Loucy (cell line): ENCODE data around the gene TAAR6.
"Not testable (repeated sequence)": the region's sequence is repeated elsewhere in the genome, so short reads cannot be mapped to it uniquely, and the experiment has no call there.

ENCODE experiments used
- H2AFZ ChIP-seq: fragments of 200-600 bp; sonication (generic); 2 replicates; pipeline ENCODE4 v1.6.0; 2016; ENCODE audit warnings: antibody characterized with exemption, mild to moderate bottlenecking, low read length, moderate library complexity
- H3F3A ChIP-seq: fragments of 200-600 bp; 2 replicates; pipeline ENCODE4 v1.6.0; 2016; ENCODE audit warnings: antibody characterized with exemption, low read depth, mild to moderate bottlenecking
- H3K27me3 ChIP-seq: fragments of 200-600 bp; sonication (generic); 2 replicates; pipeline ENCODE4 v1.6.1; 2014; ENCODE audit warnings: low read length, mild to moderate bottlenecking; ENCODE audit not compliant: insufficient read depth, poor library complexity, severe bottlenecking
- H3K36me3 ChIP-seq: fragments of 200-600 bp; sonication (generic); 2 replicates; pipeline ENCODE4 v1.6.1; 2016; ENCODE audit warnings: low read length; ENCODE audit not compliant: insufficient read depth
- H3K4me1 ChIP-seq: fragments of 200-600 bp; sonication (generic); 2 replicates; pipeline ENCODE4 v1.5.1; 2014; ENCODE audit warnings: low read length, mild to moderate bottlenecking; ENCODE audit not compliant: insufficient read depth, poor library complexity, severe bottlenecking
- H3K4me2 ChIP-seq: fragments of 200-600 bp; sonication (generic); 2 replicates; pipeline ENCODE4 v1.6.0; 2014; ENCODE audit warnings: antibody characterized with exemption, low read length, low read depth, mild to moderate bottlenecking; ENCODE audit not compliant: poor library complexity, severe bottlenecking
- H3K4me3 ChIP-seq: fragments of 200-600 bp; sonication (generic); 2 replicates; pipeline ENCODE4 v1.5.1; 2014; ENCODE audit warnings: low read length, mild to moderate bottlenecking, mixed read lengths; ENCODE audit not compliant: poor library complexity, severe bottlenecking
- H3K79me2 ChIP-seq: fragments of 200-600 bp; sonication (generic); 2 replicates; pipeline ENCODE4 v1.6.1; 2014; ENCODE audit warnings: low read length; ENCODE audit not compliant: insufficient read depth
- H3K9ac ChIP-seq: fragments of 200-600 bp; sonication (generic); 2 replicates; pipeline ENCODE4 v1.6.0; 2014; ENCODE audit warnings: mild to moderate bottlenecking, low read depth, low read length, moderate library complexity; ENCODE audit not compliant: poor library complexity, severe bottlenecking
- H3K9me2 ChIP-seq: fragments of 200-600 bp; sonication (generic); replicated peaks from 2 replicates; pipeline ENCODE4 v1.6.1; 2016; ENCODE audit warnings: low read depth, low read length, mixed read lengths
- H3K9me3 ChIP-seq: fragments of 200-600 bp; sonication (generic); 2 replicates; pipeline ENCODE4 v1.6.1; 2014; ENCODE audit warnings: mild to moderate bottlenecking, antibody characterized with exemption, low read length, low read depth; ENCODE audit not compliant: insufficient read depth
- H4K20me1 ChIP-seq: fragments of 200-600 bp; sonication (generic); 2 replicates; pipeline ENCODE4 v1.6.0; 2014; ENCODE audit warnings: antibody characterized with exemption, low read length, mild to moderate bottlenecking; ENCODE audit not compliant: insufficient read depth, poor library complexity, severe bottlenecking
- EZH2phosphoT487 ChIP-seq: fragments of 200-600 bp; IDR thresholded peaks from 2 replicates; pipeline ENCODE4 v1.6.1; 2018; ENCODE audit warnings: antibody characterized with exemption, mild to moderate bottlenecking, moderate library complexity, borderline replicate concordance
- TF ChIP-seq, protein P1 (sequence below): fragments of 200-600 bp; sonication (generic); conservative IDR thresholded peaks from 2 replicates; pipeline ENCODE4 v1.5.1; 2014; ENCODE audit warnings: mild to moderate bottlenecking, antibody characterized with exemption, low read length

The TAAR6 gene

DNA sequence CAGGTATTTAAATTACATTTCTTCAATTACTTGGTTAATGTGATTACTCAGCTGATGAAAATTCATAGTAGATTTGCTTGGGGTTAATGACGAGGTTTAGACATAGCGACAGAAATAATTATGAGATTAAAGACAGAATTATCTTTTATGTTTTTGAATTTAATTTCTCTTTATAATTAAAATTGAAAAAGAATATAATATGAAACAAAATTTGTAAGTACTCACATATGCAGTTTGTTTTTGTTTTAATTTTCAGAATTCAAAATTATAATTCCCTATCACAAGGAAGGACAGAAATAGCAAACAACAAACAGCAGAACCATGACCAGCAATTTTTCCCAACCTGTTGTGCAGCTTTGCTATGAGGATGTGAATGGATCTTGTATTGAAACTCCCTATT lies 17.8 kb upstream of the TAAR6 start, which contains the start of gene TAAR8:
Gene TAAR8 (plus strand): TSS at position 301 of the 400 bp plus-strand sequence. CDS start 21 bp downstream, at position 322.
- no peak within 1 kb of the TSS for H3K4me3 ChIP-seq
- H3K4me1 ChIP-seq: no peaks in the 10 kb centered on the region
- H2AFZ ChIP-seq: no peak within 1 kb of the TSS
- H3K79me2 ChIP-seq: no peaks in the 10 kb centered on the region
- H3K27me3 ChIP-seq: no peaks in the 10 kb centered on the region
- H3F3A ChIP-seq: no peaks in the 10 kb centered on the region
- TF ChIP-seq, protein P1, sequence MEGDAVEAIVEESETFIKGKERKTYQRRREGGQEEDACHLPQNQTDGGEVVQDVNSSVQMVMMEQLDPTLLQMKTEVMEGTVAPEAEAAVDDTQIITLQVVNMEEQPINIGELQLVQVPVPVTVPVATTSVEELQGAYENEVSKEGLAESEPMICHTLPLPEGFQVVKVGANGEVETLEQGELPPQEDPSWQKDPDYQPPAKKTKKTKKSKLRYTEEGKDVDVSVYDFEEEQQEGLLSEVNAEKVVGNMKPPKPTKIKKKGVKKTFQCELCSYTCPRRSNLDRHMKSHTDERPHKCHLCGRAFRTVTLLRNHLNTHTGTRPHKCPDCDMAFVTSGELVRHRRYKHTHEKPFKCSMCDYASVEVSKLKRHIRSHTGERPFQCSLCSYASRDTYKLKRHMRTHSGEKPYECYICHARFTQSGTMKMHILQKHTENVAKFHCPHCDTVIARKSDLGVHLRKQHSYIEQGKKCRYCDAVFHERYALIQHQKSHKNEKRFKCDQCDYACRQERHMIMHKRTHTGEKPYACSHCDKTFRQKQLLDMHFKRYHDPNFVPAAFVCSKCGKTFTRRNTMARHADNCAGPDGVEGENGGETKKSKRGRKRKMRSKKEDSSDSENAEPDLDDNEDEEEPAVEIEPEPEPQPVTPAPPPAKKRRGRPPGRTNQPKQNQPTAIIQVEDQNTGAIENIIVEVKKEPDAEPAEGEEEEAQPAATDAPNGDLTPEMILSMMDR: no peak
- H3K9ac ChIP-seq: no peak within 1 kb of the TSS
- H3K4me2 ChIP-seq: no peak within 1 kb of the TSS
- no peaks in the 10 kb centered on the region for H3K9me2 ChIP-seq
- no peaks in the 10 kb centered on the region for H3K36me3 ChIP-seq
- no peaks in the 10 kb centered on the region for H4K20me1 ChIP-seq
- no peaks in the 10 kb centered on the region for H3K9me3 ChIP-seq

DNA sequence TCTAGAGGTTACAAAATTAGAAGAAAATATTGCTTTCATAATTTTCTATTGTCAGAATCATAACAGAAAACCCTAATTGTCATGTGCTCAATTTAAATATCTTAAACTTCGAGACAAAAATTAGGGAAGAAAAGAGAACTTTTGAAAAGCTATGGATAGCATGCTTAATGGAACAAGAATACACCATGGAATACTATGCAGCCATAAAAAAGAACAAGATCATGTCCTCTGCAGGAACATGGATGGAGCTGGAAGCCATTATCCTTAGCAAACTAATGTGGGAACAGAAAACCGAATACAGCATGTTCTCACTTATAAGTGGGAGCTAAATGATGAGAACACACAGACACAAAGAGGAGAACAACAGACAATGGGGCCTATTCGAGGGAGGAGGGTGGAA lies 10.0 kb upstream of the TAAR6 start:
- not testable (repeated sequence) for H3K4me2 ChIP-seq, H3K4me1 ChIP-seq, H4K20me1 ChIP-seq, H3F3A ChIP-seq, H3K4me3 ChIP-seq, H2AFZ ChIP-seq, H3K36me3 ChIP-seq, H3K79me2 ChIP-seq, H3K27me3 ChIP-seq, H3K9me3 ChIP-seq, H3K9me2 ChIP-seq, H3K9ac ChIP-seq

DNA sequence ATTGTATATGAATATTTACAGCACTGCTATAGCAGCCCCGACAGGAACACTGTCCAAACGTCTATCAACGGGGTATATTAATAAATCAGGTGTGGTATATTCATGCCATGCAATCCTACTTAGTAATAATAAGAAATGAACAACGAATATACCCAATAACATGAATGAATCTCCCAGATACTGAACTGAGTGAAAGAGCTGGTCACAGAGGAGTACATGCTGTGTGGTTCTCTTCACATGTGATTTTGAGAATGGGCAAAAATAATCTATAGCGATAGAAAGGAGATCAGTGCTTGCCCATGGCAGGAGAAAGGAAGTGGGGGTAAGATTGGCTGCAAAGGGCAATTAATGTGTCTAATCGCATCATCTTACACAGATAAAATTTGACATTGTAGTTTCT lies 3.7 kb upstream of the TAAR6 start:
- Histone ChIP-seq H4K20me1 (no peaks in the 10 kb centered on the region), H3K9me2 (no peaks in the 10 kb centered on the region), H3K9me3 (no peaks in the 10 kb centered on the region), H2AFZ (no peak overlapping the region), H3K36me3 (no peaks in the 10 kb centered on the region), H3K4me2 (no peak overlapping the region), H3K4me1 (no peaks in the 10 kb centered on the region), H3K27me3 (no peaks in the 10 kb centered on the region), H3K4me3 (no peak overlapping the region), H3K79me2 (no peaks in the 10 kb centered on the region), H3K9ac (no peak overlapping the region), H3F3A (no peaks in the 10 kb centered on the region)
- TF ChIP-seq, protein P1: no peak
- TF ChIP-seq EZH2phosphoT487: no peak

DNA sequence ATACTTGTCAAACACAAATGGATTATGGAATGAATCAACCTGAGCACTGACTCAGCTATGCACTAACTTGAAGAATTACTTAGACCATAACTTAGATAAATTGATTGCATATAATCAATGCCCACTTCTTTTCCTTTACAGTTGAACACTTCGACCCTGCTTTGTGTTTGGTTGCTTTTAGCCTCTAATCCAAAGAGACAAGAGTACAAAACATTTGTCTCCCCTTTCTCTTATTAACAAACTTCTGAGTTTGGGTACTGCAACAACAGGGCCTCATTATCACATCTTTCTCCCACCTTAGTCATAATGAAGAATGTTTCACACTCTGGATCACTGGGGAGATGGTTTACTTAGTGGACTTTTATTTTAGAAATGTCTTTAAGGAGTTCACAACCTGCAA lies 2.6 kb upstream of the TAAR6 start:
- H3K79me2 ChIP-seq: no peaks in the 10 kb centered on the region
- no peaks in the 10 kb centered on the region for H3K9me2 ChIP-seq
- no peak overlapping the region for H3K4me2 ChIP-seq
- H4K20me1 ChIP-seq: no peaks in the 10 kb centered on the region
- H3K9ac ChIP-seq: no peak overlapping the region
- TF ChIP-seq, protein P1: no peak
- TF ChIP-seq EZH2phosphoT487: no peak
- H3F3A ChIP-seq: no peaks in the 10 kb centered on the region
- H3K9me3 ChIP-seq: no peaks in the 10 kb centered on the region
- no peaks in the 10 kb centered on the region for H3K4me1 ChIP-seq
- no peak overlapping the region for H3K4me3 ChIP-seq
- H3K36me3 ChIP-seq: no peaks in the 10 kb centered on the region
- H3K27me3 ChIP-seq: no peaks in the 10 kb centered on the region
- H2AFZ ChIP-seq: no peak overlapping the region
